Mesothelial cell of epicardium (in vitro differentiated cells): ENCODE data around the gene SUPT5H. TPM values are rescaled to one million over a fixed set of nuclear protein-coding genes. Genes with fewer than 3 reads are reported as not detected.

Source experiments
- DNase-seq, 2 experiments: peaks; one replicate each; pipeline ENCODE4 v3.0.0; 2021; ENCODE audit warnings: low spot score in 2 of 2; ENCODE audit not compliant: unreplicated experiment in 2 of 2
- H3K27ac Mint-ChIP-seq: 2 replicates; pipeline ENCODE4 v1.8.0; 2021; ENCODE audit warnings: mixed read lengths
- H3K27me3 Mint-ChIP-seq: 2 replicates; pipeline ENCODE4 v1.8.0; 2021; ENCODE audit warnings: low read depth, mixed read lengths
- H3K36me3 Mint-ChIP-seq: 2 replicates; pipeline ENCODE4 v1.8.0; 2021; ENCODE audit warnings: mixed read lengths
- H3K4me1 Mint-ChIP-seq: 2 replicates; pipeline ENCODE4 v1.8.0; 2021; ENCODE audit warnings: mixed read lengths
- H3K4me3 Mint-ChIP-seq: 2 replicates; pipeline ENCODE4 v1.8.0; 2021; ENCODE audit warnings: mild to moderate bottlenecking, moderate library complexity, mixed read lengths
- H3K9me3 Mint-ChIP-seq: 2 replicates; pipeline ENCODE4 v1.8.0; 2021; ENCODE audit warnings: mixed read lengths
- total RNA-seq: library from RNA; stranded (reverse); gene quantifications from 3 replicates; pipeline ENCODE4 v1.2.1, GENCODE V29; 2021
- TF ChIP-seq, protein P1 (sequence below): fragments of 200-600 bp; sonication (generic); IDR thresholded peaks from one replicate; pipeline ENCODE4 v1.5.0; 2021; ENCODE audit warnings: antibody characterized with exemption; ENCODE audit not compliant: unreplicated experiment

Gene SUPT5H
- total RNA-seq, 1 donor from 2014 or later = 127 TPM

DNA sequence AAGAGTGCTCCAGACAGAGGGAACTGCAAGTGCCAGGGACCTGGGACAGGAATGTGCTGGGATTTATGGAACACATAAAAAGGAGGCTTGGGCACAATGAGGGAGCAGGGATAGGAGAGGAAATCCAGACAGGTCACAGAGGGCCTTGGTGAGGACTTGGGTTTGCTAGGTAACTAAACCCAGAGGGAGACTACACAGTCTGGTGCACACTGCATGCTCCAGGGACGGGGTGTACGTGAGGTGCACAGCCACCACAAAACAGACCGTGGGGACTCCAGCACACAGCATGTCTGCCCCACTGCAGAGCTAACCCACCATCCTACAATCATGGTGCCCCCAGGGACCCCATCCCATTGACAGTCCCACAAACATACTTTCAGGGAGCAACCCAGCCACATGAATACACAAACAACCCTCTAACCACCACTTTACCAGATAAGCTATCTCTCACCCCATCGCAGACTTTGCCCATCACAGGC is 44.3 kb upstream of the SUPT5H start:
- peaks cover 17% of the 10 kb centered on the region for H3K4me1 Mint-ChIP-seq
- TF ChIP-seq, protein P1, sequence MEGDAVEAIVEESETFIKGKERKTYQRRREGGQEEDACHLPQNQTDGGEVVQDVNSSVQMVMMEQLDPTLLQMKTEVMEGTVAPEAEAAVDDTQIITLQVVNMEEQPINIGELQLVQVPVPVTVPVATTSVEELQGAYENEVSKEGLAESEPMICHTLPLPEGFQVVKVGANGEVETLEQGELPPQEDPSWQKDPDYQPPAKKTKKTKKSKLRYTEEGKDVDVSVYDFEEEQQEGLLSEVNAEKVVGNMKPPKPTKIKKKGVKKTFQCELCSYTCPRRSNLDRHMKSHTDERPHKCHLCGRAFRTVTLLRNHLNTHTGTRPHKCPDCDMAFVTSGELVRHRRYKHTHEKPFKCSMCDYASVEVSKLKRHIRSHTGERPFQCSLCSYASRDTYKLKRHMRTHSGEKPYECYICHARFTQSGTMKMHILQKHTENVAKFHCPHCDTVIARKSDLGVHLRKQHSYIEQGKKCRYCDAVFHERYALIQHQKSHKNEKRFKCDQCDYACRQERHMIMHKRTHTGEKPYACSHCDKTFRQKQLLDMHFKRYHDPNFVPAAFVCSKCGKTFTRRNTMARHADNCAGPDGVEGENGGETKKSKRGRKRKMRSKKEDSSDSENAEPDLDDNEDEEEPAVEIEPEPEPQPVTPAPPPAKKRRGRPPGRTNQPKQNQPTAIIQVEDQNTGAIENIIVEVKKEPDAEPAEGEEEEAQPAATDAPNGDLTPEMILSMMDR = no peak
- H3K4me3 Mint-ChIP-seq = no peak overlapping the region

DNA sequence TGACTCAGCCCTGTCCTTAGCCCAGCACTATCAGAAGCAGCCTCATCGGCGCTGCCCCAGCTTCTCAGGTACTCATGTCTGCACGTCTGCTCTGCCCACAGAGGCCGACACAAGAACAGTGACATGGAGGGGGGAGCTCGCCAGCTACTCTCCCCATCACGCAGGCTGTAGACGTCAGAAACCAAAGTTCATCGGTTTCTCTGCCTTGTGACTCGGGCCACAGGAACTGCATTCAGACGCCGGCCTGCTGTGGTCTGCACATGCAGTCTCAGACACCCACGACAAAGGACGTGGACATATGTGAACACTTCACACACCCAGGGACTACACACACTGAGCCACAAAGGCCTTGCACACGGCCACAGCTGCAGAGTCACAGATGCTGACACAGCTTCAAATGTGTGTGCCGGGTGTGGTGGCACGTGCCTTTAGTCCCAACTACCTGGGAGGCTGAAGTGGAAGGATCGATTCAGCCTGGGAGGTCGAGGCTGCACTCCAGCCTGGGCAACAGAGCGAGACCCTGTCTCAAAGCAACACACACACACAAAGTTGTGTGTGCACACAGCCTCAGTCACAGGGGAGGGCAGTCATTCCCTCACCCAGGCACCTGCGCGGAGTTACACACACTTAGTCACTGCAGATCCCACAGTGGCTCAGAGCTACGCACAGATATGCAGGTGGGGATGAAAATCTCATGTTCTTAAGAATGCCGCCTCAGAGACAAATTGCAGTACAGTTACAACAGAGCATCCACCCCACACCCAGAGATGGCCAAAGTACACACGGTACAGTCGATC is 43.6 kb upstream of the SUPT5H start:
- peaks cover 19% of the 10 kb centered on the region for H3K4me1 Mint-ChIP-seq

More for the DNA sequence above, 44.3 kb upstream of the SUPT5H start:
- no peaks in the 10 kb centered on the region for H3K27me3 Mint-ChIP-seq
- H3K36me3 Mint-ChIP-seq = peaks cover 9% of the 10 kb centered on the region
- H3K9me3 Mint-ChIP-seq = no peaks in the 10 kb centered on the region
- peak overlapping the region; percentile 100 for H3K27ac Mint-ChIP-seq
- DNase-seq = no peak

DNA sequence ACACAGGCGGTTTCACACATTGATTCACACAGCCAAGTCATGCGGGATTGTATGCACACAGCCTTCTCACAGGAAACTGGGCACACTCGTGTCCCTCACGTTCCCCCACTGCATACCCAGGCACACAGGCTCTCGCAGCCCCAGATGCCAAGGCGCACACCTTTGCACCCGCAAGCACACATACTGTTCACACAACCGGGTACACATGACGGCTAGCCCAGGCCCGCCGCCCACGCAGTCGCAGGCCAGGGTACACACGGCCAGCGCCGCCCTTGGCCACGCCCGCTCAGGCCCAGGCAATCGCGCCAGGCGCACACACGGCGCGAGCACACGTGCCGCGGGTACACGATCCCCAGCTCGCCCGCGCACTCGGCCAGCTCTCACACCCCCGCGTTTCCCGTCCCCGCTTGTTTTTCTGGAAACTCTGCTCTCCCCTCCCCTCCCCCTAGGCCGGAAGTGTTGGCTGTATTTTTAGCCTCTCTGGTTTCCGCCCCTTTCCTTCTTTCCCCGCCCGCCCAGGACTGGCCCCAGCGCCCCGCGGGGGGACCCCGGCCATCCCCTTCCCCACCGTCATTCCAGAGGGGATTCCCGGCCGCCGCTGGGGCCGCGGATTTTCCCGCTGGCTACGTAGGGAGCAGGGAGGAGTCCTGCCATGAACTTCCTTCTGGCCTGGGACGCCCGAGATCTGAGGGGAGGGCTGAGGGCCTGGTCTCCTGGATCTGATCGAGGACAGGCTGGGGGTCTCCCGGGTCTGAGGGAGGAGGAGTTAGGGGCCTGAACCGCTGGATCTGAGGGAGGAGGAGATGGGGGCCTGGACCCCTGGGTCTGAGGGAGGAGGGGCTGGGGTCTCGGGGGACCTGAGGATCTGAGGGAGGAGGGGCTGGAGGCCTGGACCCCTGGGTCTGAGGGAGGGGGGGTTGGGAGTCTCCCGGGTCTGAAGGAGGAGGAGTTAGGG is 42.8 kb upstream of the SUPT5H start:
- TF ChIP-seq, protein P1 = no peak
- peaks cover 9% of the 10 kb centered on the region for H3K36me3 Mint-ChIP-seq
- H3K27ac Mint-ChIP-seq = peak overlapping the region; percentile 100
- H3K27me3 Mint-ChIP-seq = no peaks in the 10 kb centered on the region
- H3K4me3 Mint-ChIP-seq = peak overlapping the region; percentile 80
- peaks cover 21% of the 10 kb centered on the region for H3K4me1 Mint-ChIP-seq
- DNase-seq = peak; percentile 70 to 85
- H3K9me3 Mint-ChIP-seq = no peaks in the 10 kb centered on the region

More for the DNA sequence above, 43.6 kb upstream of the SUPT5H start:
- H3K27me3 Mint-ChIP-seq = no peaks in the 10 kb centered on the region
- H3K4me3 Mint-ChIP-seq = peak overlapping the region; percentile 80
- H3K36me3 Mint-ChIP-seq = peaks cover 9% of the 10 kb centered on the region
- H3K27ac Mint-ChIP-seq = peak overlapping the region; percentile 100
- no peaks in the 10 kb centered on the region for H3K9me3 Mint-ChIP-seq
- TF ChIP-seq, protein P1 = no peak
- DNase-seq = no peak

DNA sequence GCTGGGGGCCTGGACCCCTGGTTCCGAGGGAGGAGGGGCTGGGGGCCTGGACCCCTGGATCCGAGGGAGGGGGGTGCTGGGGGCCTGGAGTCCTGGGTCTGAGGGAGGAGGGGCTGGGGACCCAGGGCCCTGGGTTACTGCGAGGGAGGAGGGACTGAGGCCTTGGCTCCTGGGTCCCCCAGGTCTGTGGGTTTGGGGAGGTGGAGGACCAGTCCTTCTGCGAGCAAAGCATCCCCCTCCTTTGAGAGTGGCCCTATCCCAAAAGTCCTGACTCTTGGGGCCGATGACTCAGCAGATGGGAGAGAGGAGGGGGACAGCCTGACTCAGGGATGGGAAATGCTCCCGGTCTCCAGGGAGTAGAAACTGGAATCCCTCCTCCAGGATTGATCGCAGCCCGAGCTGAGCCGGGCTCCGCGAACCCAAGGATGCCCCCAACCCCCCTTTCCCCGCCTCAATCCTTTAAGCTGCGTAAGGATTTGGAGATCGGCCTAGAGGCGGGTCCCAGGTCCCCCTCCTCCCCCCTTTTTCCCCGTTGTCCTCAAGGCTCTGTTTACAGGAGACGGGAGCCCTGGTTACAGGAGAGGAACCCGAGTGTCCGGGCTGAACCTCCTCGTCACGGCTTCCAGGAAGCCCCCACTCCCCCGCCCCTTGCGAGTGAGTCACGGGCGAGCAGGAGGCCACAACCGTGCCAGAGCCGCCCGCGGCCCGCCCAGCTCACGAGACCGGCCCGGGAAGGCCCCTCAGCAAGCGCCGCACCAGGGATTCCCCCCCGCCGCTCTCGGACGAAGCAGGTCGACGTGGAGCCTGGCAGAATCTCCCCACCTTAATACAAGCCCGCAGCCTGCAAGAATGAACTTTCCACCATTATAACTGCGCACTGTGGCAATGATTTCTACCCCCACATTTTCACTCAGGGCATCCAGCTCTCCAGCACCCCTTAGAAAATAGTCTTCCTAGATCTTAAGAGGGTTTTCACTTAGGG is 41.8 kb upstream of the SUPT5H start:
- TF ChIP-seq, protein P1 = no peak
- DNase-seq = peak; percentile 86 to 87
- no peaks in the 10 kb centered on the region for H3K27me3 Mint-ChIP-seq
- no peaks in the 10 kb centered on the region for H3K9me3 Mint-ChIP-seq
- peak overlapping the region; percentile 100 for H3K27ac Mint-ChIP-seq
- peak overlapping the region; percentile 80 for H3K4me3 Mint-ChIP-seq
- H3K36me3 Mint-ChIP-seq = peaks cover 7% of the 10 kb centered on the region
- H3K4me1 Mint-ChIP-seq = peaks cover 30% of the 10 kb centered on the region
